T-helper 17 cell (primary cell): ENCODE results near the gene CD52. TPM values are rescaled to one million over a fixed set of nuclear protein-coding genes. Genes with fewer than 3 reads are reported as not detected.

Source experiments
- ATAC-seq: fragments of 150-1000 bp; cut with Tn5 transposase; 2 replicates; pipeline ENCODE4 v1.10.0; 2021; ENCODE audit warnings: mild to moderate bottlenecking, moderate library complexity
- DNase-seq, 3 donors: peaks; one replicate each; pipeline versions ENCODE4 v3.0.0 to v3.0.0-alpha.2; 2020 to 2021
- H3K9me3 ChIP-seq: one replicate; pipeline ENCODE4 v1.7.0; 2013; ENCODE audit warnings: low read length, mild to moderate bottlenecking; ENCODE audit not compliant: control insufficient read depth, poor library complexity, severe bottlenecking
- H3K27ac Mint-ChIP-seq: one replicate; pipeline ENCODE4 v1.8.0; 2022; ENCODE audit warnings: mild to moderate bottlenecking, moderate library complexity, mixed read lengths
- H3K27me3 Mint-ChIP-seq: one replicate; pipeline ENCODE4 v1.8.0; 2022; ENCODE audit warnings: mixed read lengths
- H3K36me3 Mint-ChIP-seq: one replicate; pipeline ENCODE4 v1.8.0; 2022; ENCODE audit warnings: low read depth, mixed read lengths
- H3K4me1 Mint-ChIP-seq: one replicate; pipeline ENCODE4 v1.8.0; 2022; ENCODE audit warnings: mild to moderate bottlenecking, mixed read lengths
- H3K4me3 Mint-ChIP-seq: one replicate; pipeline ENCODE4 v1.8.0; 2022; ENCODE audit warnings: mild to moderate bottlenecking, moderate library complexity, mixed read lengths
- total RNA-seq, 4 donors: library from RNA in 2 of 4; stranded (reverse) in 2 of 4; gene quantifications; one replicate each; pipeline ENCODE4 v1.2.3 and lab custom pipeline; 2022 to 2026

The CD52 gene
- total RNA-seq, 2 donors from 2014 or later, result 1,152 to 1,411 TPM

DNA sequence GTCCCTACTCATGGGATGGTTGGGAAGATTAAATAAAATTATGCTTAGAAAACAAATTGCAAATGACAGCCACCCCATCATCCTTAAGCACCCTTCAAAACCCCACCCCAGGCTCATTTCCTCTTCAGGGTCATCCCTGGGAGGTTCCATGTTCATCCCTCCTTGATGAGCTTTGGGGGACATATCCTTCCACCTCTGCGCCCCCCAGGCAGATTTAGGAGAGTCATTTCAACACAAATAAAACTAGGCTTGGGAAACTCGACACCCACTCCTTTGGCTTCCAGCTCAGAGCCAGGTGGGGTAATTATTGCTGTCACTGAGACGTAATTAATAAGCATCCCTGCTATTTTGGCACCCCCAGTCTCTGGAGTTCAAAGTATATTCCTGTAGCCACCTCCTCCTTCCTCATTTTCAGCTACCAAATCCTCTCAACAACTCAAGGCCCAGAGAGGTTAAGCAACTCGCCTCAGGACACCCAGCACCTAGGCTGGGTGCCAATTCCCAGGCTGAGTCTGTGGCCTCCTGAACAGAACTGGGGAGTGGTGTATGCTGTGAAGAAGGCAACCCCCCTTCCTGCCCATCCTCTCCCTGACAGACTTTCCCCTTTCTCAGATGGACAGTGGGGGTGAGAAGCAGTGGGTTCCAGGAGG, 35.6 kb downstream of the CD52 start:
- Mint-ChIP-seq H3K4me1 (peaks cover 19% of the 10 kb centered on the region), H3K36me3 (peaks cover 3% of the 10 kb centered on the region), H3K4me3 (no peak overlapping the region), H3K27ac (no peak overlapping the region), H3K27me3 (peaks cover 5% of the 10 kb centered on the region)
- DNase-seq (no peak), ATAC-seq (no peak)
- H3K9me3 ChIP-seq, result no peaks in the 10 kb centered on the region

- DNase-seq (no peak), ATAC-seq (no peak)
- peaks cover 5% of the 10 kb centered on the region for H3K27me3 Mint-ChIP-seq
- no peak within 1 kb of the TSS for H3K4me3 Mint-ChIP-seq
- peaks cover 3% of the 10 kb centered on the region for H3K36me3 Mint-ChIP-seq
- H3K9me3 ChIP-seq, result no peaks in the 10 kb centered on the region
- peaks cover 28% of the 10 kb centered on the region for H3K4me1 Mint-ChIP-seq
- H3K27ac Mint-ChIP-seq, result no peak within 1 kb of the TSS
Measured at GRCh38 chr1:26353976-26354820, 36.4 kb downstream of the CD52 start, which contains the start of gene CRYBG2. Gene CRYBG2, minus strand, starts transcription at chr1:26354130. Its CDS starts 7,473 bp downstream, at chr1:26346657.

DNA sequence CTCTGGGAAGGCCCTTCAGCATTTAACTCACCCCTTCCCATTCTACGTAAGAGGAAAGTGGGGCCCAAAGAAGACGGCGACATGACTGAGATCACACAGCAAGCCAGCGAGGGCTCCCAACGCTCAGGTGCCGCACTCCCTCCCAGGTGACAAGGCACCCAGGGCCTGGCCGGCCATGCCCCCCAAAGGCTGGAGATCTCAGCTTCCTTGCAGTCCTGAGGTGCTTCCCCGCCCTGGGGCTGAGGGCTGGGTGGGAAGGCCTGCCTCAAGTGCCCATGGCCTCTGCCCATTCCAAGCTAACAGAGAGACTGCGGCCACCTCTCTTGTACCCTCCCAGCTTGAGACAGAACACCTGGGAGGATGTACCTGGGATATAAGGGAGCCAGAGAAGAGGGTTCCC, 37.2 kb downstream of the CD52 start:
- Mint-ChIP-seq H3K4me3 (no peak overlapping the region), H3K27me3 (peaks cover 5% of the 10 kb centered on the region), H3K4me1 (peaks cover 34% of the 10 kb centered on the region), H3K27ac (no peak overlapping the region), H3K36me3 (peaks cover 3% of the 10 kb centered on the region)
- DNase-seq, result no peak
- no peak for ATAC-seq
- no peaks in the 10 kb centered on the region for H3K9me3 ChIP-seq

GRCh38 chr1:26356106-26356505, 38.3 kb downstream of the CD52 start:
- peak overlapping the region; percentile 47 for H3K27ac Mint-ChIP-seq
- H3K27me3 Mint-ChIP-seq, result peaks cover 10% of the 10 kb centered on the region
- no peak overlapping the region for H3K4me3 Mint-ChIP-seq
- H3K9me3 ChIP-seq, result no peaks in the 10 kb centered on the region
- ATAC-seq (no peak), DNase-seq (no peak)
- peaks cover 6% of the 10 kb centered on the region for H3K36me3 Mint-ChIP-seq
- H3K4me1 Mint-ChIP-seq, result peaks cover 40% of the 10 kb centered on the region

GRCh38 chr1:26357121-26357602, 39.4 kb downstream of the CD52 start:
- DNase-seq, result no peak
- H3K9me3 ChIP-seq, result no peaks in the 10 kb centered on the region
- Mint-ChIP-seq H3K27me3 (peaks cover 14% of the 10 kb centered on the region), H3K36me3 (peaks cover 4% of the 10 kb centered on the region), H3K27ac (no peak overlapping the region), H3K4me1 (peaks cover 41% of the 10 kb centered on the region), H3K4me3 (no peak overlapping the region)
- no peak for ATAC-seq

DNA sequence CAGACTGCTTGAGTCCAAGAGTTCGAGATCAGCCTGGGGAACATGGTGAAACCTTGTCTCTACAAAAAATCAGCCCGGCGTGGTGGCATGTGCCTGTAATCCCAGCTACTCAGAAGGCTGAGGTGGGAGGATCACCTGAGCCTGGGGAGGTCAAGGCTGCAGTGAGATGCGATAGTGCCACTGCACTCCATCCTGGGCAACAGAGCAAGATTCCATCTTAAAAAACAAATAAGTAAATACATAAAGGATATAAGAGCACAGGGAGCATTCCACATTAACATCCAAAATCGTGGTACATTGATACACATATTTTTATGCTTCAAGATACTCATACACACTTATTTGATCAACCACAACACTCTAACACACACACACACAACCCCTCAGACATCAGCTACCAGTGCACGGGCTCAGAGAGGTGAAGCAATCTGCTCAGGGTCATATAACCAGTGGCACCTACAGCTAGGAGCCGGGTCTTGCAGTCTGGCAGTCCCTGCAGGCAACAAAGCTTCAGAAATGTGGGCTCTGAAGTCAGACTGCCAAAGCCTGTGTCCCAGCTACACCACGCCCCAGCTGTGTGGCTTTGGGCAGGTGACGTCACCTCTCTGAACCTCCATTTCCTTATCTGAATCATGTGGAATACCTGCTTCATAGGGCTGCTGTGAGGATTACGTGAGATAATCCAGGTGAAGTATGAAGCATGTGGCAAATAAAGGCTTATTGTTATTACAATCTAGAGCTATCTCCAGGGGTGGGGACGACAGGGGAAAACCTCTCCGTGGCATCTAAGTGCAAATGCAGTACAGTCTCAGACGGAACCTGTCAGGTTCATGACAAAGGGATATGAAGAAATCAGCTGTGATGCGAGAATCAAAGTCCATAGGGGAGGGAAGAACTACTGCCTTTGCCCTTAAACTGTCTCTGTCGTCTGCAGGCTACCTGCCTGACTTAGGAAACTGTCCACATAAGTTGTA, 40.9 kb downstream of the CD52 start:
- peaks cover 3% of the 10 kb centered on the region for H3K36me3 Mint-ChIP-seq
- peak overlapping the region; percentile 90 for H3K27ac Mint-ChIP-seq
- H3K4me1 Mint-ChIP-seq, result peaks cover 42% of the 10 kb centered on the region
- H3K4me3 Mint-ChIP-seq, result peak overlapping the region; percentile 88
- peaks cover 11% of the 10 kb centered on the region for H3K27me3 Mint-ChIP-seq
- ATAC-seq, result peak; percentile 89
- no peaks in the 10 kb centered on the region for H3K9me3 ChIP-seq
- peak; percentile 47 to 70 (median 51) for DNase-seq

DNA sequence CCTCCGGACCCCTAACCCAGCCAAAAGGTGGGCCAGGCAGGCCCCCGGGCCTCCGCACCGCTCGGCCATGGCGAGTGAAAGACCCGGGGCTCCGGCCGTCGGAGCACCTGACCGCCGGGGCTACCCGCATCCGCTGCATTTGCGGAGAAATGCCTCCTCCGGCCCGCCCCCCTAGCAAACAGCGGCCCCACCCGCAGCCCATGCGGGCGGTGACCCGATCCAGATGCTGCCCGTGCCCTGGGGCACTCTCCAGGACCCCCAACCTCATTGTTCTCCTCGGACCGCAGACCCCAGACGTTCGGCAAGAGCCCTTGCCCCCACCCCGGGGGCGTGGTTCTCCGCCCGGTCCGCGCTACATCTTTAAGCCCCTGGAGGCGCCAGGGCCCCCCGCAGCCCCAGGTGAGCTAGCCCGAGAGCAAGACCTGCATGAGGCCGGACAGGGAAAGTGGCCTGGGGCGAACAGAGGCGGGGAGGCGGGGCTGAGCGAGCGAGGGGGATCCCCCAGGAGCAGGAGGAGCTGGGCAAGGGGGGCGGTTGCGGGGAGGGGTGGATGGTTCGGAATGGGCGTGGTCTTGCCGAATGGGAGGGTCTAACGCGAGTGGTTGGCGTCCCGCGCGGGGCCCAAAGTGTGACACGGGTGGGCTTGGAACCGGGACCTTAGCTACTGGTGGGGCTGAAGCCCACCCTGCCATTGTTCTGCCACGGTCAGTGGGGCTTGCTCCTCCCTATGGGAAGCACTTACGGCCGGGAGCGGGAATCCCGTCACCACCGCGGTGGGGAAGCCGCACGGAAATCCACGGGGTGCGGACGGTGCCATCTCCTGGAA, 42.4 kb downstream of the CD52 start:
- H3K9me3 ChIP-seq, result no peaks in the 10 kb centered on the region
- Mint-ChIP-seq H3K4me1 (peaks cover 52% of the 10 kb centered on the region), H3K27me3 (peaks cover 11% of the 10 kb centered on the region), H3K4me3 (peak overlapping the region; percentile 88), H3K36me3 (peaks cover 3% of the 10 kb centered on the region), H3K27ac (peak overlapping the region; percentile 90)
- peak; percentile 20 for ATAC-seq
- DNase-seq, result peak; percentile 29 to 64 (median 56)

GRCh38 chr1:26360807-26361604, 43.2 kb downstream of the CD52 start:
- no peak for ATAC-seq

DNA sequence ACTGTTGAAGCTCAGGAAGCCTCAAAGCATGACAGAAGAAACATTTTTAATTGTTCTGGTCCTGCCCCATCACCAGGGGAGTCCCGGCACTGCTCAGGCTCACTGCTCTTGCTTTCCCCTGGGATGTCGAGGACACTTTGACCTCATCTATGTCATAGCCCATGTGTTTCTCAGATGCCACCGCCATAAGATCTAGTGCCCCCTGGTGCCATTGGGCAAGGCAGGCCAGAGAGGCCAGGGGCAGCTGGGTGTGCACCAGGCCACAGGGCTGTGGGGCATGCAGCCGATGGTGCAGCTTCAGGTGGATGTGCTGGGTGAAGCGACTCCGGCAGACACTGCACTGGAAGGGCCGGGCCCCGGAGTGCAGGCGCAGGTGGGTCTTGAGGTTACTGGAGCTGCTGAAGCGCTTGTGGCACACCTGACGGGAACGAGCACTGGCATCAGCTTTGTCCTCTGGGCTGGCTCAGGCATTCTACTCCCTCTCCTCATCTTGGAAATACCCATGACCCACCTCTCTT, 43.9 kb downstream of the CD52 start:
- Mint-ChIP-seq H3K27ac (no peak overlapping the region), H3K27me3 (peaks cover 11% of the 10 kb centered on the region), H3K36me3 (peaks cover 3% of the 10 kb centered on the region), H3K4me3 (peak overlapping the region; percentile 39), H3K4me1 (peaks cover 51% of the 10 kb centered on the region)
- DNase-seq (no peak), ATAC-seq (no peak)
- no peaks in the 10 kb centered on the region for H3K9me3 ChIP-seq

More at GRCh38 chr1:26360807-26361604, 43.2 kb downstream of the CD52 start:
- peaks cover 11% of the 10 kb centered on the region for H3K27me3 Mint-ChIP-seq
- H3K4me3 Mint-ChIP-seq, result peak overlapping the region; percentile 88
- H3K36me3 Mint-ChIP-seq, result peaks cover 3% of the 10 kb centered on the region
- peak overlapping the region; percentile 90 for H3K27ac Mint-ChIP-seq
- H3K9me3 ChIP-seq, result no peaks in the 10 kb centered on the region
- H3K4me1 Mint-ChIP-seq, result peaks cover 51% of the 10 kb centered on the region
- no peak for DNase-seq

- Mint-ChIP-seq H3K27me3 (peaks cover 11% of the 10 kb centered on the region), H3K4me1 (peaks cover 51% of the 10 kb centered on the region), H3K27ac (no peak overlapping the region), H3K36me3 (peaks cover 3% of the 10 kb centered on the region), H3K4me3 (peak overlapping the region; percentile 39)
- ATAC-seq (no peak), DNase-seq (no peak)
- no peaks in the 10 kb centered on the region for H3K9me3 ChIP-seq
Measured at GRCh38 chr1:26362331-26362730, 44.6 kb downstream of the CD52 start.
